Measurements from ENCODE around the gene ELP4.
"Not testable (repeated sequence)": the region's sequence is repeated elsewhere in the genome, so short reads cannot be mapped to it uniquely, and the experiment has no call there.

ELP4 gene

GRCh38 chr11:31555938-31556337, 46.4 kb downstream of the ELP4 start:
- DNase-seq, result no peak

- no peak for DNase-seq
These were observed 48.4 kb downstream of the ELP4 start for GRCh38 chr11:31558001-31558400.

DNA sequence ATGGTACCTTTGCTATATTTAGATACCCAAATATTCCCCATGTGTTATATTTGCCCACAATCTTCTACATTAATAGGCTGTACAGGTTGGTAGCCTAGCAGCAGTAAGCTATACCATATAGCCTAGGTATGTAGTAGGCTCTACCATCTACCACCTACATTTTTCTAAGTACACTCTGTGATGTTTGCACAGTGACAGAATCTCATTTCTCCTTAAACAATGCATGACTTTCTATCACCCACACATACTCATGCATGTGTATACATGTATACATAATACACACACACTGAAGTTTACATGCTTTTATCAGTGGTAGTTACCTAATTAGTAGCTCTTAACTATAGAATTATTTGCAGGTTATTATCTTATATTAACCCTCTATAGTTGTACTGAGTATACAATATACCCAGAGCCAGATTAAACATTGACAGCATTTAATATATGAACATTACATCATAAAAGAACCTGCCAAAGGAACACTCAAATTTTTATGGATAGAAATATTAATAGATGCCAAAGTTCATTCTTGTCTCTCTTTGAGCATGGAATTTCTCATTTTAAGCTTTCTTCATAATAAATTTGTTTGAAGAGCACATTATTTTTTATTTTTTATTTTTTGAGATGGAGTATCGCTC, 51.4 kb downstream of the ELP4 start:
- no peak for DNase-seq

- DNase-seq, result not testable (repeated sequence)
These were observed 55.0 kb downstream of the ELP4 start for GRCh38 chr11:31564517-31564916.

DNA sequence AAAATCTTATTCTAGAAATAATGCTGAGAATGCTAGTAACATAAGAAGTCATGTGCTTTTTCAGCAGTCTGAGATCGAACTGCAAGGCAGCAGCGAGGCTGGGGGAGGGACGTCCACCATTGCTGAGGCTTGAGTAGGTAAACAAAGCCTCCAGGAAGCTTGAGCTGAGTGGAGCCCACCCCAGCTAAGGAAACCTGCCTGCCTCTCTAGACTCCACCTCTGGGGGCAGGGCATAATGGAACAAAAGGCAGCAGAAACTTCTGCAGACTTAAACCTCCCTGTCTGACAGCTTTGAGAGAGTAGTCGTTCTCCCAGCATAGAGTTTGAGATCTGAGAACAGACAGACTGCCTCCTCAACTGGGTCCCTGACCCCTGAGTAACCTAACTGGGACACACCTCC, 64.6 kb downstream of the ELP4 start:
- DNase-seq, result not testable (repeated sequence)

- not testable (repeated sequence) for DNase-seq
These were observed 66.2 kb downstream of the ELP4 start for GRCh38 chr11:31575764-31576163.

DNA sequence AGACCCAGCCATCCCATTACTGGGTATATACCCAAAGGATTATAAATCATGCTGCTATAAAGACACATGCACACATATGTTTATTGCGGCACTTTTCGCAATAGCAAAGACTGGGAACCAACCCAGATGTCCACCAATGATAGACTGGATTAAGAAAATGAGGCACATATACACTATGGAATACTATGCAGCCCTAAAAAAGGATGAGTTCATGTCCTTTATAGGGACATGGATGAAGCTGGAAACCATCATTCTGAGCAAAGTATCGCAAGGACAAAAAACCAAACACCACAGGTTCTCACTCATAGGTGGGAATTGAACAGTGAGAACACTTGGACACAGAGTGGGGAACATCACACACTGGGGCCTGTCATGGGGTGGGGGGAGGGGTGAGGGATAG, 69.8 kb downstream of the ELP4 start:
- not testable (repeated sequence) for DNase-seq

DNA sequence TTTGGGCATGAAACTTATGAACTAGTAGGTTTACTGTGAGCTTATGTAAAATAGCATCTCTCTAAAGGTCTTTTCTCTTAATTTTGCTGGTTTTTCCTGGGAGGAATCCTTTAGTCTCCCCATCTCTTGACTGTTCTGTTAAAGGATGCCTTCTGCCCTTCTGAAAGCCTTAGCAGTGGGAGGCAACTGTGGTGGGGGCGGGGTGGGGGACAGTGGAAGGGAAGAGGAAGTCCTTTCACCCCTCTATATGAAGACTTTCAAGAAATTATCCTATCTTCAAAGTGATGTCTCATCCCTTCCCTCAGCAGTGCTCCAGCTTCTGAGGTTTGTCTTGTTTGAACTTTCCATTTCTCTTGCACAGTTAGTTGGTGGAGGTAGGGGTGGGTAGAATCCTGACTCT, 73.1 kb downstream of the ELP4 start:
- DNase-seq, result no peak

DNA sequence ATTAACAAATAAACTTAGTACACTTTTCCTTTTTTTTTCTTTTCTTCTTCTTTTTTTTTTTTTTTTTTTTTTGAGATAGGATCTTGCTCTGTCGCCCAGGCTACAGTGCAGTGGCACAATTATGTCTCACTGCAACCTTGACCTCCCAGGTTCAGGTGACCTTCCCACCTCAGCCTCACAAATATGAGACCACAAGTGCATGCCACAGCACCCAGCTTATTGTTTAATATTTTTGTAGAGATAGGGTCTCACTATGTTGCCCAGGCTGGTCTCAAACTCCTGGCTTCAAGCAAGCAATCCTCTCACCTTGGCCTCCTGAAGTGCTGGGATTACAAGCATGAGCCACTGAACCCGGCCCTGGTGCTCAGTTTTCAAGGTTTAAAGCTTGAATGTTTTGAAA, 88.9 kb downstream of the ELP4 start:
- DNase-seq, result no peak

DNA sequence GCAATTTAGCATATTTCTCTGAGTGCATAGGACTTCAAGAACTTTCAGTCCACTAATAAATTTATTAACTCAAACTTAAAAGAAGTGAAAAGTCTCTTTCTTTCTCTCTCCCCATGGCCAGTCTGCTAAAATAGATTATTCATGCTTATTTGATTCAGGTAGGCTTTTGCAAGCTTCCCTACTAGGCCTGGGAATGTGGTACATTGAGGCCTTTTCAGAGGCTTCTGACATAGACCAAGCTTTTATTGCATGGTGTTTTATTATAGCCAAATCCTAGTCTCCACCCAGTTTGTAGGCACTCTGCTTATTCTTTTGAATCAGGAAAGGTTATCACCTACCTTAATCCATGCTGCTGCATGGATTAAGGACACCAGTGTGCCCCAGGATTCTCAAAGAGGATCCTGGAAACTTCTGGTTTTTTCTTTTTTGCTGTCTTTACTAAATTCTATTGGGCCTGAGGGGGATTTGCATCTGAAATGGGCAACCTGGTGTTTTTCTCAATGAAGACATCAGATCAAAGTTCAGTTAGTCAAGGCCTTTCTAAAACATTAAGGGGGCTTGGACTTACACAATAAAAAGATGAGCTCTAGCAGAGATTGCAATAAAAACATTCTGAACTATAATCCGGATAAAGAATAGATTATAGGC, 92.2 kb downstream of the ELP4 start:
- no peak for DNase-seq

GRCh38 chr11:31606893-31607292, 97.3 kb downstream of the ELP4 start:
- DNase-seq, result no peak

DNA sequence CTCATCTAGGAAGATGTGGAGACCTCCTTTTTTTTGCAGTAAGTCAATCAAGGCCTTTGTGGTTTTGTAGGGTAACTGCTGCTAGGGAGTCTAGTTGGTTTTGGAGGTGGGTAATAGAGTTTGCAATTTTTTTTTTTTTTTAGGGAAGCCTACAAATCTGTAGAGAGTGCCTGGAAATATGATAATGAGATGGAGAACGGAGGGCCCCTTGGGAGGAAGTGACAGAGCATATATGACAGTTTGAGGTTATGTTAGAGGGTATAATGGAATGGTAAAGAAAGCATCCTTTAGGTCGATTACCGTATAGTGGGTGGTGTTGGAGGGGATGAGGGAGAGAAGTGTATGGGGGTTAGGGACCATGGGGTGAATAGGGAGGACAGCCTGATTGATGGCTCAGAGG, 98.3 kb downstream of the ELP4 start:
- DNase-seq, result no peak

DNA sequence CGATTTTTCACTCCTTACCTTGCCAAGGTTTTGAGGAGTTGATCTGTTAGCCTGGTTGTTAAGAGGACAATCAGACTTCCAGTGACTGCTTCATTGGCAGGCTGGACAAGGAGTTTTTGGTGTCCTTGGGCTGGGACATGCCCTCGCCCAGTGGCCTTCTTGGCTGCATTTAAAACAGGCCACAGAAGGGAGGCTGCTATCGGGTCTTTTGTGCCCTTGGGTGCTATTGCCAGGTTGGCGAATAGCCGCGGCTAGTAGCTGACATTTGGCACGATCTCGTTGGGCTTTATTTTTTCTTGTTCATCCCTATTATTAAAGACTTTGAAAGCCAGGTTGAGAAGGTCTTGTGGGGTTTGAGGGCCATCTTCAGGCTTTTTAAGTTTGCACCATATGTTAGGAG, 99.4 kb downstream of the ELP4 start:
- DNase-seq, result no peak

DNA sequence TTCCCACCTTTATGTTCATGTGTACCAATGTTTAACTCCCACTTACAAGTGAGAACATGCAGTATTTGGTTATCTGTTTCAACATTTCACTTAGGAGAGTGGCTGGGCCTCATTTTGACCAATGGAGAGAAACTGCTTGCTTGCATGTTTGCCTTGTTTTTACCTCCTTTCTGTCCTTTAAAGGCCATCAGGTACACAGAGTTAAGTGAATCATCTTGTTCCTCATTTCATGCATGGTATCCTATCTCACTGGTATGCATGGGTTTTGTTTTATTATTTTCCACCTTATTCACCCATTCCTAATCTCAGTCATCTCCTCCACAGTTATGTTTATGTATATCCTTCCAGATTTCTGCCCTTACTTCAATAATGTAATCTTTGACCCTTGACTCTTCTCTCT, 101.0 kb downstream of the ELP4 start:
- no peak for DNase-seq

DNA sequence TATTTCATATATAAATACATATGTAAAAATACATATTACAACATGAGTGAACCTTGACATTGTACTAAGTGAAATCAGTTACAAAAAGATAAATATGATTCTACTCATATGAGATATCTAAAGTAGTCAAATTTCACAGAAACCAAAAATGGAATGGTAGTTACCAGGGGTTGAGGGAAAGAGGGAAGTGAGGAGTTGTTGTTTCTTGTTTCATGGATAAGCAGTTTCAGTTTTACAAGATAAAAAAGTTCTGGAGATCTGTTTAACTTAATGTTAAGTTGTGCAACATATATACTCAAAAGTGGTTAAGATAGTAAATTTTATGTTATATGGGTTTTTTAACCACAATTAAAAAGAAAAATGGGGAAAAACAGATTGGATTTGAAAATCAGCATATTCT, 107.7 kb downstream of the ELP4 start:
- DNase-seq, result no peak

DNA sequence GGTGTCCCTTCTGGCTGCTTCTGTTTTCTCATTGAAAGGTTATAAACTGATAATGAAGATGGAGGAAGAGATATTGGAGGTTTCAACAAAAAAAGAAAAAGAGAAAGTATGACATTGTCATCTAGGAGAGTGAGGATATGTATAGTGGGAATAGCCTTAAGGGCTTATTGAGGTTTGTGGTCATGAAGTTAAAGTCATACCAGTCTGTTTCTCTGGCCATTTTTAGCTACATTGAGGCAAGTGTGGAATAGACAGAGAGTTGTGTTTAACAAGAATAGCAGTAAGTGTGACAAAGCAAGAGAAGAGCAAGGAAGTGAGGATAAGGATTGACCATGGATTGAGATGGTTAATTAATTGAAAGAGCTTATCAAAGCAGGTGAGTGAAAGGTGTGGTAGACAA, 110.4 kb downstream of the ELP4 start:
- no peak for DNase-seq

DNA sequence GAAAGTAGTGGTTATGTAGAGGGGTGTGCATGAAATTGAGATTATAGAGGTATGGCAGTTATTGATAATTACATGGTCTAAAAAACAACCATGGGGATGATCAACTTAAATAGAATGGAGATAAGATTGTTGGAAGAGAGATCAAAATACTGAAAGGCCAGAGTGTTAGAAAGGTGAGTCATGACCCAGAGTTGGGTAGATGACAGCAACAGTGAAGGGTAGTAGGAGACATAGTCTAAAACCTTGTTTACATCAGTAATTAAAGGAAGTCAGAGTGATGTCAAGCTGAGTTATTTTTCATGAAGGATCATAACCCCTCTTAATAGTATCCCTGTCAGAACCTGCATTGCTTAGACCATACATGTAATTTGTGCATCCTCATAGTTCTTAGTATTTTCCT, 110.9 kb downstream of the ELP4 start:
- DNase-seq, result no peak

DNA sequence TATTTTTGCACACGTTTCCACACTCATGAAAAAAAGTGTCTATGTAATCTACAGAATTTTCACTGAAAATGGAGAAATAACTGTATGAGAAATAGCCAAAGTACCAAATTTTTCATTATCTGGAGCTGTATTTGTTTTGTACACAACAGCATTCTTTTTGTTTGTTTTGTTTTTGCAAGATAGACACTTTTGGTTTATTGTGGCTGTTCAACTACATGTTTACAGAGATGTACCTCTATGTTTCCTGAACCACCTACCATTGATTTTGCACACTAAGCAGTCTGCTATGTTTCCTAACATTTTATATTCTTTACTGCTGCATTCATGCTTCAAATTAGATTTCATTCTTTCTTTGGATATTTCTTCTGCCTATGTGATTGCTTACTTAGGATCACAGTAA, 116.3 kb downstream of the ELP4 start:
- no peak for DNase-seq

DNA sequence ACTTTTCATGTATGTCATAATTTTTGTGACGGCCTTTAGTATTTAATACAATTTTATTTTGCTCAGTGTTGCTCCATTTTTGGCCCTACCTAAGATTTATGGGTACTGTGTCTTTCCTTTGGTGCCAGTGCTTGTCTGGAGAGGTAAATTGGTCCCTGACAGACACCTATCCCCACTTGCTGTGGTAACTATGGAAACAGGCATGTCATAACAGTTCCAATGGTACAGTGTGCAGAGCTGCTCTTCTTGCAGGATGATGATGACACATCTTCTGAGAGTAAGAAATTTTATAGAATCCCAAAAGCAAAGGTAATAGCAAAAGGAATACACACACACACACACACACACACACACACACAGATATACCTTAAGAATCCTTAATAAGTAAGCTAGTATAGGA, 118.5 kb downstream of the ELP4 start:
- DNase-seq, result no peak

GRCh38 chr11:31636983-31637382, 127.4 kb downstream of the ELP4 start:
- no peak for DNase-seq

DNA sequence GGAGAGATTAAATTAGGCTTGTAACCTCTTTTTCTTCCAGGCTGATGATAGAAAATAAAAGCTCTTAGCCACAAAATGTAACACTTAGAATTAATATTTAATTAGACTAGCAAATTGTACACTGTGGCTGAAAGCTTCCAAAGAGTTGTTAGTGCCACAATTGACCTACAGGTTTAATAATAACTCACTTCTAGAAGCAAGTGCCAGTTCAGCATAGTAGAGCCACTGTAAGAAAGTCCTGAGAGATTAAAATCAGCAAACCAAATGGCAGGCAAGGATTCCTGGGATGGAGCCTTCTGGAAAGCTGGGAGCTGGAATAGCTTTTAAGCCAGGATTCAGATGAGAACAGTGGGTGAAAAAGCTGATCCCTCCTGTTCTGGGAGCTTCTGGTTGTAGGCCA, 131.0 kb downstream of the ELP4 start:
- no peak for DNase-seq

- no peak for DNase-seq
These were observed 132.0 kb downstream of the ELP4 start for GRCh38 chr11:31641477-31642062.

DNA sequence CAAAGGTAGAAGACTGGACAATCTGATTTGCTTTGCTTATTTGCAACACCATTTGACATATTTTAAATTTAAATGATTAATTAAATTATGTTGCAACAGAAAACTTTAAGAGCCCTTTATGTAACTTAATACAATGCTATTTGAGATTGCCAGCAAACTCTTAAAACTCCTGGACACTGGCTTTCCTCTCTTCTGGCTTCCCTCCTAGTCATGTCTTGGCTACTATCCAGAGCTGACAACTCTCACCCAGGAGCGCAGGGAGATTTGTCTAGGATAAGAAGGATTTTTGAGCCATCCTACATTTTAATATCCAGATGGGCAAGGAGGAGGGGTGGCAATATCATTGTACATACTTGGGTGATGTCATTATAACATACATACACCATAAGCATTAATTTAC, 134.3 kb downstream of the ELP4 start:
- DNase-seq, result no peak

DNA sequence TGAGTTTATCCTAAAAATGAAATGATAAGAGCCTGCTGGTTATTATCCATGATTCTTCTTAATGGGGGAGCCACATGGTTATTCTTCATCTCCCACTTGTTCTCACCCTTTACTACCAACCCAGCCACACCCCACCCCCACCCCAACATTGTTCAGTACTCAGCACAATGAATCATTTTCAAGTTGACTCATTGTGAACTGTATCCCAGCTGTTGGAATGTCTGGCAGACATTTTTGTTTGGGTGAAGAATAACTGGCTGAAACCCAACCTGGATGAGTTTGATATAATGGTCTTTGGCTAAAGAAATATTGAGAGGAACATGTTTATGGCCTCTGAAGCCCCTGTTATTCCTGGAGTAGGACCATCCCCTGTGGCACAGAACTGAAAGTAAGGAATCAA, 136.2 kb downstream of the ELP4 start:
- DNase-seq, result no peak

DNA sequence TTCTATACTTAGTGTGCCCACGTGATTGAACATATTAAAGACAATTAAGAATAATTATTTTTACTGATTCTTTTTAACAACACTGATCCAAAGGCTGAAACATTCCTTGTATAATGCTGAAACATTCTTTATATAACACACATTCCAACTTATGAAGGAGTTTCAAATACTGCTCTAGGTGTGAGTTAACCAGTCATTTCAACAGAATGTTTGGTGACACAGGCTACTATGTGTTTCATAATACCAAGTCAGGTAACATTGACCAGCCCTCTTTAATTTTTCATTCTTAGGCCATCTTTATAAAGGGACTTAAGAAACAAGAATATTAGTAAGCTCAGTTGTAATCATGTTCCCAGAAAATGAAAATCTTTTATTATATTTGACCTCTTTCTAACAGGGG, 136.6 kb downstream of the ELP4 start:
- no peak for DNase-seq
